B cell (primary cell): ENCODE measurements around the gene HTRA3. TPM values are rescaled to one million over a fixed set of nuclear protein-coding genes. Genes with fewer than 3 reads are reported as not detected.

Source experiments
- ATAC-seq: fragments of 200-7000 bp; cut with Tn5 transposase; one replicate; pipeline ENCODE4 v1.10.0; 2021; ENCODE audit warnings: low read depth, mild to moderate bottlenecking, moderate number of reproducible peaks, moderate library complexity
- CTCF ChIA-PET: fragments of 350-600 bp; sonication (Branson Sonifier 250); formaldehyde crosslinking; loops from one replicate; lab custom pipeline; 2021; ENCODE audit warnings: antibody characterized with exemption, inconsistent platforms; lab: Charles Lee
- POLR2A ChIA-PET: fragments of 350-600 bp; sonication (Branson Sonifier 250); formaldehyde crosslinking; loops from one replicate; lab custom pipeline; 2021; ENCODE audit warnings: antibody characterized with exemption; lab: Charles Lee
- DNase-seq: peaks from one replicate; pipeline ENCODE4 v3.0.0; 2013
- H2AFZ ChIP-seq: 2 replicates; pipeline ENCODE4 v1.6.1; 2012; ENCODE audit warnings: mild to moderate bottlenecking, low read depth, low read length; ENCODE audit not compliant: insufficient read depth, poor library complexity, severe bottlenecking
- H3K27ac ChIP-seq, 2 donors: 1 replicate in 1 of 2; 2 replicates in 1 of 2; pipeline ENCODE4 v1.5.1; 2012 to 2013; ENCODE audit warnings: low read length in 2 of 2, mild to moderate bottlenecking in 2 of 2, moderate library complexity in 1 of 2
- H3K27me3 ChIP-seq, 4 experiments: fragments of 200-600 bp in 1 of 4; sonication (generic) in 1 of 4; replicated peaks in 1 of 4; 1 replicate in 2 of 4; 2 replicates in 2 of 4; pipeline versions ENCODE4 v1.6.1 to v1.7.0; 2013 to 2016; ENCODE audit warnings: low read length in 3 of 4, mild to moderate bottlenecking in 2 of 4, mixed read lengths in 1 of 4, moderate library complexity in 1 of 4; ENCODE audit not compliant: insufficient read depth in 4 of 4, control insufficient read depth in 3 of 4; ENCODE audit errors: control extremely low read depth in 1 of 4
- H3K36me3 ChIP-seq, 2 experiments: replicated peaks in 1 of 2; 1 replicate in 1 of 2; 2 replicates in 1 of 2; pipeline versions ENCODE4 v1.6.1 to v1.7.1; 2013; ENCODE audit warnings: low read length in 1 of 2; ENCODE audit not compliant: insufficient read depth in 2 of 2, control insufficient read depth in 1 of 2; ENCODE audit errors: control extremely low read depth in 1 of 2, extremely low read depth in 1 of 2
- H3K4me1 ChIP-seq, 2 donors: fragments of 200-600 bp in 1 of 2; sonication (generic) in 1 of 2; 1 replicate in 1 of 2; 2 replicates in 1 of 2; pipeline versions ENCODE4 v1.5.1 to v1.6.1; 2013 to 2017; ENCODE audit warnings: low read length in 2 of 2; ENCODE audit not compliant: control insufficient read depth in 2 of 2, insufficient read depth in 2 of 2
- H3K4me2 ChIP-seq: replicated peaks from 2 replicates; pipeline ENCODE3; 2012; ENCODE audit warnings: mild to moderate bottlenecking, low read depth, low read length; ENCODE audit not compliant: poor library complexity, severe bottlenecking
- H3K4me3 ChIP-seq, 5 experiments: fragments of 200-600 bp in 1 of 5; sonication (generic) in 1 of 5; 1 replicate in 3 of 5; 2 replicates in 2 of 5; pipeline versions ENCODE4 v1.5.1 to v1.7.0; 2011 to 2016; ENCODE audit warnings: low read length in 4 of 5, mild to moderate bottlenecking in 4 of 5, low read depth in 2 of 5, control low read depth in 1 of 5, moderate library complexity in 1 of 5; ENCODE audit not compliant: insufficient read depth in 1 of 5; ENCODE audit errors: control extremely low read depth in 1 of 5, extremely low read depth in 1 of 5
- H3K79me2 ChIP-seq: fragments of 200-600 bp; sonication (generic); one replicate; pipeline ENCODE4 v1.6.0; 2016; ENCODE audit warnings: low read length; ENCODE audit not compliant: control insufficient read depth, insufficient read depth
- H3K9ac ChIP-seq: fragments of 200-600 bp; sonication (generic); 2 replicates; pipeline ENCODE4 v1.6.1; 2017; ENCODE audit warnings: mild to moderate bottlenecking, low read length, moderate library complexity
- H3K9me3 ChIP-seq, 3 donors: one replicate each; pipeline versions ENCODE4 v1.6.1 to v1.7.1; 2013; ENCODE audit warnings: low read length in 2 of 3; ENCODE audit not compliant: control insufficient read depth in 2 of 3, insufficient read depth in 1 of 3; ENCODE audit errors: control extremely low read depth in 1 of 3
- H4K20me1 ChIP-seq: 2 replicates; pipeline ENCODE4 v1.6.0; 2012; ENCODE audit warnings: mild to moderate bottlenecking, low read length; ENCODE audit not compliant: insufficient read depth, control insufficient read depth, poor library complexity, severe bottlenecking
- H3K27ac Mint-ChIP-seq: one replicate; pipeline ENCODE4 v1.8.0; 2021; ENCODE audit warnings: mixed read lengths
- H3K27me3 Mint-ChIP-seq: one replicate; pipeline ENCODE4 v1.8.0; 2021; ENCODE audit warnings: mixed read lengths
- H3K4me1 Mint-ChIP-seq: one replicate; pipeline ENCODE4 v1.8.0; 2021; ENCODE audit warnings: mixed read lengths
- H3K4me3 Mint-ChIP-seq: one replicate; pipeline ENCODE4 v1.8.0; 2021; ENCODE audit warnings: mixed read lengths
- H3K9me3 Mint-ChIP-seq: one replicate; pipeline ENCODE4 v1.8.0; 2022; ENCODE audit warnings: mixed read lengths; ENCODE audit not compliant: insufficient read depth
- CTCF ChIP-seq: fragments of 200-600 bp; IDR thresholded peaks from one replicate; pipeline ENCODE4 v1.8.0; 2022; ENCODE audit warnings: antibody characterized with exemption, mild to moderate bottlenecking
- EZH2 ChIP-seq: IDR thresholded peaks from 2 replicates; pipeline ENCODE4 v1.6.1; 2012; ENCODE audit warnings: borderline replicate concordance, low read depth, mild to moderate bottlenecking, moderate library complexity, low read length; ENCODE audit not compliant: insufficient read depth, poor library complexity, severe bottlenecking
- WGBS: methylation state at CpG from one replicate; pipeline ENCODE4 v1.1.5; 2013; ENCODE audit warnings: missing lambda C conversion rate; ENCODE audit not compliant: insufficient coverage; 5-methylcytosine and 5-hydroxymethylcytosine counted together
- intact Hi-C: fragments of 100-400 bp; cut with micrococcal nuclease; formaldehyde crosslinking; loops from one replicate; pipeline ENCODE4 v1.10.0; 2022
- polyA plus RNA-seq: library from polyadenylated mRNA; depleted of rRNA; stranded (reverse); fragments of >200 nt; gene quantifications from 2 replicates; pipeline ENCODE4 v1.2.3, GENCODE V29; 2012
- total RNA-seq, 2 donors: library from RNA; stranded (reverse); fragments of 120-200 nt in 1 of 2; gene quantifications; 1 replicate in 1 of 2; 2 replicates in 1 of 2; pipeline versions ENCODE4 v1.2.3 to v1.2.4, GENCODE V29; 2013 to 2022

The HTRA3 gene
- total and polyA plus RNA-seq, 2 donors (not counting 1 experiment from before 2014, with no cell fraction given): not detected

- H2AFZ ChIP-seq: no peak overlapping the region
- no peaks in the 10 kb centered on the region for H3K4me1 Mint-ChIP-seq
- H3K27ac ChIP-seq: no peak overlapping the region
- no peak overlapping the region for H3K4me2 ChIP-seq
- H3K9me3 Mint-ChIP-seq: no peaks in the 10 kb centered on the region
- H3K4me3 Mint-ChIP-seq: no peak overlapping the region
- no peaks in the 10 kb centered on the region for H4K20me1 ChIP-seq
- no peak overlapping the region for H3K27ac Mint-ChIP-seq
- ChIA-PET CTCF (no interaction called here), POLR2A (no interaction called here)
- H3K9me3 ChIP-seq: no peaks in the 10 kb centered on the region
- DNase-seq: no peak
- ATAC-seq: no peak
- H3K27me3 Mint-ChIP-seq: peaks cover 4% of the 10 kb centered on the region
- no peaks in the 10 kb centered on the region for H3K4me1 ChIP-seq
- no peaks in the 10 kb centered on the region for H3K79me2 ChIP-seq
- WGBS: 19% methylated on average over 7 of the region's 17 CpGs
- intact Hi-C loops: no loop called here
- no peaks in the 10 kb centered on the region for H3K36me3 ChIP-seq
- H3K27me3 ChIP-seq: no peaks in the 10 kb centered on the region
- no peak for TF ChIP-seq EZH2
- no peak for TF ChIP-seq CTCF
- no peak overlapping the region for H3K4me3 ChIP-seq
- H3K9ac ChIP-seq: no peak overlapping the region
Observed at GRCh38 chr4:8278421-8279287, 9.1 kb downstream of the HTRA3 start.
